ENCODE results near the gene THTPA.
"Not testable (repeated sequence)": the region's sequence is repeated elsewhere in the genome, so short reads cannot be mapped to it uniquely, and the experiment has no call there.

THTPA gene

GRCh38 chr14:23533652-23534435 is 22.2 kb upstream of the THTPA start:
- FAIRE-seq (no peak), DNase-seq (ENCODE audit: low spot score) (no peak)

- DNase-seq (ENCODE audit: low spot score) (no peak), FAIRE-seq (no peak)
Observed at GRCh38 chr14:23535943-23536342, 20.1 kb upstream of the THTPA start.

- no peak for FAIRE-seq
Observed at GRCh38 chr14:23536494-23536893, 19.6 kb upstream of the THTPA start.

GRCh38 chr14:23536906-23537305 is 19.2 kb upstream of the THTPA start:
- not testable (repeated sequence) for FAIRE-seq; DNase-seq (ENCODE audit: low spot score)

More at GRCh38 chr14:23536494-23536893, 19.6 kb upstream of the THTPA start:
- no peak for DNase-seq (ENCODE audit: low spot score)

GRCh38 chr14:23537351-23538049 is 18.6 kb upstream of the THTPA start:
- no peak for DNase-seq (ENCODE audit: low spot score)
- no peak for FAIRE-seq

- DNase-seq (ENCODE audit: low spot score): no peak
- FAIRE-seq: no peak
Observed at GRCh38 chr14:23538050-23538718, 17.9 kb upstream of the THTPA start.

GRCh38 chr14:23538785-23539184 is 17.3 kb upstream of the THTPA start:
- FAIRE-seq: no peak
- no peak for DNase-seq (ENCODE audit: low spot score)

GRCh38 chr14:23539248-23540140 is 16.6 kb upstream of the THTPA start:
- FAIRE-seq: no peak
- DNase-seq (ENCODE audit: low spot score): no peak

- no peak for FAIRE-seq
Observed at GRCh38 chr14:23540141-23540469, 16.0 kb upstream of the THTPA start.

GRCh38 chr14:23542261-23542660 is 13.8 kb upstream of the THTPA start:
- DNase-seq (ENCODE audit: low spot score) (no peak), FAIRE-seq (no peak)

More at GRCh38 chr14:23540141-23540469, 16.0 kb upstream of the THTPA start:
- DNase-seq (ENCODE audit: low spot score): no peak

GRCh38 chr14:23543403-23543802 is 12.7 kb upstream of the THTPA start:
- DNase-seq (ENCODE audit: low spot score): no peak
- FAIRE-seq: no peak

- FAIRE-seq (no peak), DNase-seq (ENCODE audit: low spot score) (no peak)
Observed at GRCh38 chr14:23544511-23545447, 11.3 kb upstream of the THTPA start.

GRCh38 chr14:23545740-23546365 is 10.2 kb upstream of the THTPA start:
- no peak for FAIRE-seq
- DNase-seq (ENCODE audit: low spot score): no peak

- no peak for FAIRE-seq
- no peak for DNase-seq (ENCODE audit: low spot score)
Observed at GRCh38 chr14:23546450-23547035, 9.5 kb upstream of the THTPA start.

GRCh38 chr14:23547924-23548323 is 8.1 kb upstream of the THTPA start:
- DNase-seq (ENCODE audit: low spot score) (no peak), FAIRE-seq (no peak)

- no peak for DNase-seq (ENCODE audit: low spot score)
- no peak for FAIRE-seq
Observed at GRCh38 chr14:23548351-23549318, 7.4 kb upstream of the THTPA start.

- FAIRE-seq: no peak
- no peak for DNase-seq (ENCODE audit: low spot score)
Observed at GRCh38 chr14:23550131-23550811, 5.8 kb upstream of the THTPA start.

Measured in RCC 7860 (cell line).